ENCODE data around the gene ACTRT2. TPM values are rescaled to one million over a fixed set of nuclear protein-coding genes. Genes with fewer than 3 reads are reported as not detected.

ACTRT2 gene
- total RNA-seq, 1 donor from 2014 or later = not detected

- Histone ChIP-seq H3K27me3 (ENCODE audit: control insufficient read depth, insufficient read depth, low read length) (no peaks in the 10 kb centered on the region), H3K36me3 (ENCODE audit: control insufficient read depth, insufficient read depth, low read length) (no peaks in the 10 kb centered on the region), H3K4me3 (ENCODE audit: low read depth, low read length) (no peak overlapping the region)
- TF ChIP-seq CTCF (IDR thresholded peaks at IDR 0.05; ENCODE audit: insufficient read depth, low read length, poor library complexity, severe bottlenecking) = no peak
- DNase-seq (ENCODE audit: low read depth) = no peak
These were observed 38.5 kb upstream of the ACTRT2 start for GRCh38 chr1:2982615-2983318.

GRCh38 chr1:2983319-2983705 lies 38.0 kb upstream of the ACTRT2 start:
- Histone ChIP-seq H3K27me3 (ENCODE audit: control insufficient read depth, insufficient read depth, low read length) (no peaks in the 10 kb centered on the region), H3K36me3 (ENCODE audit: control insufficient read depth, insufficient read depth, low read length) (no peaks in the 10 kb centered on the region), H3K4me3 (ENCODE audit: low read depth, low read length) (no peak overlapping the region)
- no peak for TF ChIP-seq CTCF (IDR thresholded peaks at IDR 0.05; ENCODE audit: insufficient read depth, low read length, poor library complexity, severe bottlenecking)
- DNase-seq (ENCODE audit: low read depth) = no peak

GRCh38 chr1:2983706-2984398 lies 37.4 kb upstream of the ACTRT2 start:
- Histone ChIP-seq H3K36me3 (ENCODE audit: control insufficient read depth, insufficient read depth, low read length) (no peaks in the 10 kb centered on the region), H3K4me3 (ENCODE audit: low read depth, low read length) (no peak overlapping the region), H3K27me3 (ENCODE audit: control insufficient read depth, insufficient read depth, low read length) (no peaks in the 10 kb centered on the region)
- DNase-seq (ENCODE audit: low read depth) = no peak
- no peak for TF ChIP-seq CTCF (IDR thresholded peaks at IDR 0.05; ENCODE audit: insufficient read depth, low read length, poor library complexity, severe bottlenecking)

DNA sequence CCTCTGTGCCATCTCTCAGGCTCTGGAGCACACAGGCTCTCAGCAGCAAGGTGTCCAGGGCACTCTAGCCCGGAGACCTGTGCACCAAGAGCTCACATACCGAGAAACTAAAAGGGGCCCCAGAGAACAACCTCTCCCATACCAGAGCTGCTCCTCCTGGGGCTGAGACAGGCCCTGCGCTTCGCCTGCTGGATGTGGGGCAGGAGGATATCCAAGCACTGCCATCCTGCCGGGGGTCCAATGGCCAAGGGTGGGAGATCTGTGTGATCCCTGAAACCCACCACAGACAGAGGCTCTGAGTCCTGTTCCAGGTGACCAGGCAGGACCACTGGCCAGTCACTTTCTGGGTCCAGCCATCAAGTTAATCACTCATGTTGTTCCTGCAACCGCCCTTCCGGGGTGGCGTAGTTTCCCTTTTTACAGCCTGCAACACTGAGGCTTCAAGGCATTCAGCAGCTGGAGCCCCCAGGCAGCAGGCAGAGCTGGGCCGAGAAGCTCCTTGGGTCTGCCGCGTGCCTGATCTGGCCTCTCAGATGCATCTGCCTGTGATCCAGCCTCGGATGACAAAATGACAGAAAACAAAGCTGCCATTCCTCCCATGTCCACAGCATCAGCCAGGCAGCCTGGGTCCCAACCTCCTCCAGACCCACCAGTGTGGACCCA lies 36.7 kb upstream of the ACTRT2 start:
- Histone ChIP-seq H3K27me3 (ENCODE audit: control insufficient read depth, insufficient read depth, low read length) (no peaks in the 10 kb centered on the region), H3K4me3 (ENCODE audit: low read depth, low read length) (no peak overlapping the region), H3K36me3 (ENCODE audit: control insufficient read depth, insufficient read depth, low read length) (no peaks in the 10 kb centered on the region)
- TF ChIP-seq CTCF (IDR thresholded peaks at IDR 0.05; ENCODE audit: insufficient read depth, low read length, poor library complexity, severe bottlenecking) = no peak
- no peak for DNase-seq (ENCODE audit: low read depth)

- no peak for DNase-seq (ENCODE audit: low read depth)
- Histone ChIP-seq H3K4me3 (ENCODE audit: low read depth, low read length) (no peak overlapping the region), H3K27me3 (ENCODE audit: control insufficient read depth, insufficient read depth, low read length) (no peaks in the 10 kb centered on the region), H3K36me3 (ENCODE audit: control insufficient read depth, insufficient read depth, low read length) (no peaks in the 10 kb centered on the region)
- TF ChIP-seq CTCF (IDR thresholded peaks at IDR 0.05; ENCODE audit: insufficient read depth, low read length, poor library complexity, severe bottlenecking) = no peak
These were observed 36.2 kb upstream of the ACTRT2 start for GRCh38 chr1:2985067-2985561.

All from kidney epithelial cell (primary cell).